AG09309 (cell line): ENCODE results near the gene SERHL2.
"Not testable (repeated sequence)": the region's sequence is repeated elsewhere in the genome, so short reads cannot be mapped to it uniquely, and the experiment has no call there.

Experiments used
- DNase-seq: peaks from one replicate; pipeline ENCODE4 v3.0.0-alpha.2; 2010; ENCODE audit warnings: low read depth
- H3K4me3 ChIP-seq: 2 replicates; pipeline ENCODE4 v1.5.1; 2011; ENCODE audit warnings: mild to moderate bottlenecking, low read depth, low read length, moderate library complexity; ENCODE audit not compliant: control insufficient read depth
- TF ChIP-seq, protein P1 (sequence below): IDR thresholded peaks from 2 replicates; pipeline ENCODE4 v1.5.1; 2011; ENCODE audit warnings: mild to moderate bottlenecking, low read depth, low read length, inconsistent platforms; ENCODE audit not compliant: insufficient read depth, control insufficient read depth; ENCODE audit errors: missing control alignments

SERHL2 gene, protein sequence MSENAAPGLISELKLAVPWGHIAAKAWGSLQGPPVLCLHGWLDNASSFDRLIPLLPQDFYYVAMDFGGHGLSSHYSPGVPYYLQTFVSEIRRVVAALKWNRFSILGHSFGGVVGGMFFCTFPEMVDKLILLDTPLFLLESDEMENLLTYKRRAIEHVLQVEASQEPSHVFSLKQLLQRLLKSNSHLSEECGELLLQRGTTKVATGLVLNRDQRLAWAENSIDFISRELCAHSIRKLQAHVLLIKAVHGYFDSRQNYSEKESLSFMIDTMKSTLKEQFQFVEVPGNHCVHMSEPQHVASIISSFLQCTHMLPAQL

DNA sequence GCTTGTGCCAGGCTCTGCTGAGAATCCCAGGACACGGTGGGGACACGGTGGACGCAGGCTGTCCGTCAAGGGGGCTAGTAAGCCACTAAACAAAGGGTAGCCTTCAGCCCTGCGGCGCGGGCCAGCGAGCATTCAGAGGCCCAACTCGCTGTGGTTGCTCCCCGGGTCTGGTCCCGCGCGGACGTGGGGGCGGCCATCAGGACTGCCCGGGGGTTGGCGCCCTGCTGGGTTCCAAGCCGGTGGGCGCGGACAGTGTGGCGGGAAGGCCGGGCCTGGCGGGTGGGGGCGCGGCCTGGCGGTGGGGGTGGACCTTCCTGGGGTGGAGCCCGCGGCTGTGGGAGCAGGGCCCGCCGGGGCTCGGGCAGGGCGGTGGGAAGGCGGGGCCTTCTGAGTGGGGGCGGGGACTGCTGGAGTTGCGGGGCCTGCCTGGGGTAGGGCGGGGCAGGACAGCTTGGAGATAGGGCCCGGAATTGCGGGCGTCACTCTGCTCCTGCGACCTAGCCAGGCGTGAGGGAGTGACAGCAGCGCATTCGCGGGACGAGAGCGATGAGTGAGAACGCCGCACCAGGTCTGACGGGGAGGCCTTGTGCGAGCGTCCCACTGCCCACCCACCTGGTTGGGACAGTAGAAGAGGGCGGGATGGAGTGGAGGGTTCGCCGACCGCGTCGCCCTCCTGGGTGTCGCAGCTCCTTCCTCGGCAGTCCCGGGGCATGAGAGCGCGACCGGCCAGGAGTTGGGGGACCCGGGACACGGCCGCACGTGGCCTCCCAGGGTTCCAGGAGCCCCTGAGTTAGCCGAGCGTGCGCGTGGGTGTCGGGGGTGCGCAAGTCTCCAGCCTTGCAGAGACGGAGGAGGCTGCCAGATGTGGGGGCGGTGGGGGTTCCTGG is at the start of gene SERHL2:
SERHL2 (plus strand) TSS at position 482 of the 887 bp plus-strand sequence; CDS start at position 547, 65 bp downstream.
- peak; percentile 8 for DNase-seq
- TF ChIP-seq, protein P1, sequence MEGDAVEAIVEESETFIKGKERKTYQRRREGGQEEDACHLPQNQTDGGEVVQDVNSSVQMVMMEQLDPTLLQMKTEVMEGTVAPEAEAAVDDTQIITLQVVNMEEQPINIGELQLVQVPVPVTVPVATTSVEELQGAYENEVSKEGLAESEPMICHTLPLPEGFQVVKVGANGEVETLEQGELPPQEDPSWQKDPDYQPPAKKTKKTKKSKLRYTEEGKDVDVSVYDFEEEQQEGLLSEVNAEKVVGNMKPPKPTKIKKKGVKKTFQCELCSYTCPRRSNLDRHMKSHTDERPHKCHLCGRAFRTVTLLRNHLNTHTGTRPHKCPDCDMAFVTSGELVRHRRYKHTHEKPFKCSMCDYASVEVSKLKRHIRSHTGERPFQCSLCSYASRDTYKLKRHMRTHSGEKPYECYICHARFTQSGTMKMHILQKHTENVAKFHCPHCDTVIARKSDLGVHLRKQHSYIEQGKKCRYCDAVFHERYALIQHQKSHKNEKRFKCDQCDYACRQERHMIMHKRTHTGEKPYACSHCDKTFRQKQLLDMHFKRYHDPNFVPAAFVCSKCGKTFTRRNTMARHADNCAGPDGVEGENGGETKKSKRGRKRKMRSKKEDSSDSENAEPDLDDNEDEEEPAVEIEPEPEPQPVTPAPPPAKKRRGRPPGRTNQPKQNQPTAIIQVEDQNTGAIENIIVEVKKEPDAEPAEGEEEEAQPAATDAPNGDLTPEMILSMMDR: no peak
- peak within 1 kb of the TSS; percentile 69 for H3K4me3 ChIP-seq

DNA sequence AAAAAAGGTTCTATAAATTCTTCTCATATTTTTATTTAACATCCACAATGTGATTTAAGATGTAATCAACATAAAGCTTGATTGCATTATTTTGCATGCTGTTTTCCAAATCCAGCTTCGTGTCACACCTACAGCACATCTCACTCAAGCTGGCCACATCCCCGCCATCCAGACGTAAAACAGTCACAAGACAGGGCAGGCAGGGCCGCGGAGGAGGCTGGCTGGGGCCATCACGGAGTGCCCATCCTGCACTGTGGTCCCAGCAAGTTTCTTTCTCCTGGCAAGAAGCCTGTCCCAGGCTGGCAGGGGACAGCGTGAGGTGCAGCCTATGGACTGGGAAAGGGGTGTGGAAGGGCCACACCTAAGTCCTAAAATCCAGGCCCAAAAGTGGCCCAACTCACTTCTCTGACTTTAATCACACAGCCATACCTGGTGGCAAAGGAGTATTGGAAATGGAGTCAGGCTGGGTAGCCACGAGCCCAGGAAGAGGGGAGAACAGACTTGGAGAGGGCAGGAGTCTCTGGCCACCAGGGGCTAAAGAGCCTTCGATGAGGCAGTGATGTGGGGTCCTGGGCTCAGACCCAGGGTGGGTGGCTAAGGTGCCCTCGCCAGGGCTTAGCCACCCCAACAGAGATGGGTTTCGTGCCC is 45.3 kb upstream of the SERHL2 start:
- not testable (repeated sequence) for H3K4me3 ChIP-seq, DNase-seq

DNA sequence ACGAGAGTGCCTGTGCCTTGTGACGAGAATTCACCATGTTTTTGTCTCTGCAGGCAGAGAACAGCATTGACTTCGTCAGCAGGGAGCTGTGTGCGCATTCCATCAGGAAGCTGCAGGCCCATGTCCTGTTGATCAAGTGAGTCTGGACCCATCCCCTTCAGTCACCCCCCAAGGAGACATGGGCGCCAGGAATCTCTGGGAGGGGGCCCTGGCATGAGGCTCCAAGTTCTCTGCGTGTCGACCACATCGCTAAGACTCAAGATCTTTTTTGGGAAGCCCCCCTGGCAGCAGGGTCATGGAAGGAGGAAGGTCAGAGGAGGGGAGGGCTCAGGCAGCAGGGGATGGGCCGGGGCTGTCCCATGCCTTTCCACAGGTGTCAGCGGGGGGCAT is 44.8 kb upstream of the SERHL2 start:
- not testable (repeated sequence) for H3K4me3 ChIP-seq, DNase-seq

DNA sequence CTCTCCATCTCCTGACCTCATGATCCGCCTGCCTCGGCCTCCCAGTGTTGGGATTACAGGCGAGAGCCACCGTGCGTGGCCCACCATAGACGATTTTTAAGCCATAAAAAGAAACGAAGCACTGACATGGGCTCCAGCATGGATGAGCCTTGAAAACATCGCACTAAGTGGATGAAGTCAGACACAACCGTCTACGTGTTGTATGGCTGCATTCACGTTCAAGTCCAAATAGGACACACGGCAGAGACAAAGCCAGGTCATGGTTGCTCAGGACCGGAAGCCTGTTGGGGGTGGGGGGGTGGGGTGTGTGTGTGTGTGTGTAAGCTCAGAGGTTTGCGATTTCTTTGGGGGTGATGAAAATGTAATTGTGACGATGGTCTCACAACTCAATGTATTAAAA is 44.2 kb upstream of the SERHL2 start:
- no peak overlapping the region for H3K4me3 ChIP-seq
- no peak for DNase-seq
- TF ChIP-seq, protein P1: no peak

DNA sequence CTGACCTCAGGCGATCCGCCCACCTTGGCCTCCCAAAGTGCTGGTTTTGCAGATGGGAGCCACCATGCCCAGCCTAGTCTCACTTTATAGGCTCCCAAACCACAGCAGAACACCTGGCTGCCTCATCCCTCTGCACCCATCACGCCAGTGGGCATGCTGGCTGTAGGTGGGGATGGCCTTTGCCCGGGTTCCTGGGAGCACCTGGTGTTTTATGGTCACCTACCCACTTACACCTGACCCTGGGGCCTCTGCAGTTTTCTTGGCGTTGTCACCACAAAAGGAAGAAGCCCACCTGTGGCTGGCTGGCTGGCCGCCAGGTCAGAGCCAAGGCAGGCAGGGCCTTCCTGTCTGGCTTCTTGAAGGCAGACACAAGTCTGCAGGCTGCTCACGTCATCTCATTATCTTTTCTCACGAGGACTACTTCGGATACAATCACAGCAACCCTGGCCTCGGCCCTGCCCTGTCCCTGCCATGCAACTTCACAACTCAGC is 42.3 kb upstream of the SERHL2 start:
- DNase-seq: no peak
- TF ChIP-seq, protein P1: no peak
- no peak overlapping the region for H3K4me3 ChIP-seq

DNA sequence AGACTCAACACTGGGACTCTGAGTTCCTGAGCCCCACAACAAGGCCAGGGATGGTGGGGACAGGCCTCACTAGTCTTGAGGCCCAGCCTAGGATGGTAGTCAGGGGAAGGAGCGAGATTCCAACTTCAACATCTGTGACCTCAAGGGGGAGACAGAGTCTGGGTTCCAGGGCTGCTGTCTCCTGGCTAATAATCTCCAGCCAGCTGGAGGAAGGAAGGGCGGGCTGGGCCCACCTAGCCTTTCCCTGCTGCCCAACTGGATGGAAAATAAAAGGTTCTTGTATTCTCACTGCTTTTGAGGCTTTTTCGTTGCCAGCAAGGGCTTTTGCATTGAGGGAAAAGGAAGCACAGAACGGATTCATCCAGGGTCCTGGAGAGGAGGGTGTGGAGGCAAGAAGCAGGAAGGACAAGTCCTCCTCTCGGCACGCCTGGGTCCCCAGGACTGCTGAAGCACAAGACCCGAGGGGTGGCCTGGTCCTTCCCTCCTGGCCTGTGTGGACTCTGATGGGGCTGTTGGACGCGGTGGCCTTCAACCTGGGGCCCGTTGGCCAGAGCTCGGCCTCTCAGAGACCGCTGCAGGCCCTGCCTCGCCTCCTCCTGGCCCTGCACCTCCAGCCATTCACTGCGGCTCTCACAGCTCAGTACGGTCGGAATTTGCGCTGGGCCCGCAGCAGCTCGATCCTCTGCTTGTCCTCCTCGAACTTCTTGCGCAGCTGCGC is 41.3 kb upstream of the SERHL2 start:
- not testable (repeated sequence) for H3K4me3 ChIP-seq, DNase-seq

DNA sequence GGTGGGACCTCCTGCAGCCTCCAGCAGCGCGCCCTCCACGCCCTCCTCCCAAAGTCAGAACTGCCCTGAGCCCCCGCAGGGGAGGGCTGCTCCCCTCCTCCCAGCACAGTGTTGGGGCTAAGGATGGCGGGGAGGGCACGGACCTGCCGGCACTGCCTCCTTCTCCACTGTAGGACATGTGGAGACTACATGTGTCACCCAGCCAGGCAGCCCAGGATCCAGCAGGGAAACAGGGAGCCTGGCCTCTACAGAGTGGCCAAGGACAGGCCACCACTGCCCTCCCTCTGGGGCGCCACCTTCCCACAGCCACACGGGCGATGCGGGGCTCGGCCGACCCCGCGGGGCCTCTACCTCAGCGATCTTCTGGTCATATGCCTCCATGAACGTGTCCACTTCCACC is 39.4 kb upstream of the SERHL2 start:
- DNase-seq, H3K4me3 ChIP-seq: not testable (repeated sequence)

DNA sequence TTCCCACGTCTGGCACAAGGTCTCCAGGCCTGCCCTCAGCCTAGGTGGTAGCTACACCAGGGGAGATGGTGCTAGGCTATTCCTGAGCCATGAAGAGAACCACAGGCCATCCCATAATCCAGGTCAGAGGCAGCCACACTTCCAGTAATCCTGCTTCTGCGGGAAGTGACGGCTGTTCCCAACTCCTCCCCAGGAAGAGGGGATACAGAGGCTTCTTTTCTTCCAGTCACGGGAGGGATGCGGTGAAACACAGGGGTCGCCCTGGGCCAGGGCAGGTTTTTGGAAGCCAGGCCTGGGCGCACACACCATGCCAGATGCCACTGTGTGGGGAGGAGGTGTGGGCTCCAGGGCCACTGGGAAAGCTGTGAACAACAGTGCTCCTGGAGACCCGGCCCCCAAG is 38.5 kb upstream of the SERHL2 start:
- DNase-seq, H3K4me3 ChIP-seq: not testable (repeated sequence)

DNA sequence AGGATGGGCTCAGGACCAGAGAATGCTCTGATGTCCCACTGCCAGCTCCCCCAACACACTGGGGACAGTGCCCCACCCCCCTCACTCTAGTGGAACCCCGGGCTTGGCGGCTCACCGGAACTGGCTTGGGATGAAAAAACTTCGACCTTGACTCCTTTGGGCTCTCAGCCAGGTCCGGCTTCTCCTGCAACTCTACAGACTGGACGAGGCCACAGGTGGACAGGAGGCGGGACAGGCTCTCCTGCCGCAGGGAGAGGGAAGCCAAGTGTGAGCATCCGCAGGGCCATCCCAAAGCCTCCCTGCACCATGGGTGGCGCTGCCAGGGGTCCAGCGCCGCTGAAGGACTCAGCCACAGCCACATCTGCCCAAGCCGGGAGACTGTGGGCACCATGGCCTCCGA is 37.9 kb upstream of the SERHL2 start:
- TF ChIP-seq, protein P1: no peak
- no peak for DNase-seq
- H3K4me3 ChIP-seq: no peak overlapping the region

DNA sequence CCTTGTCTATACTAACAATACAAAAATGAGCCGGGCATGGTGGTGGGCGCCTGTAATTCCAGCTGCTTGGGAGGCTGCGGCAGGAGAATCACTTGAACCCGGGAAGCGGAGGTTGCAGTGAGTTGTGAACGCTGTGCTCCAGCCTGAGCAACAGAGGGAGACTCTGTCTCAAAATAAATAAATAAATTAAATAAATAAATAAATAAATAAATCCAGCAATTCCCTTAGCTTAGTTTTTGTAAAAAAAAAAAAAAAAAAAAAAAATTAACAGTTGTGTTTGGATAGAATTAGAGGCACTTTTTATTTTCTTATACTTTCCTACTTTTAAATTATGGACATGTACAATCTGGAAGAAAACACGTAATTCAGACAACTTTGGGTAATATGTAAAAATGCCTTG is 36.7 kb upstream of the SERHL2 start:
- DNase-seq, H3K4me3 ChIP-seq: not testable (repeated sequence)

DNA sequence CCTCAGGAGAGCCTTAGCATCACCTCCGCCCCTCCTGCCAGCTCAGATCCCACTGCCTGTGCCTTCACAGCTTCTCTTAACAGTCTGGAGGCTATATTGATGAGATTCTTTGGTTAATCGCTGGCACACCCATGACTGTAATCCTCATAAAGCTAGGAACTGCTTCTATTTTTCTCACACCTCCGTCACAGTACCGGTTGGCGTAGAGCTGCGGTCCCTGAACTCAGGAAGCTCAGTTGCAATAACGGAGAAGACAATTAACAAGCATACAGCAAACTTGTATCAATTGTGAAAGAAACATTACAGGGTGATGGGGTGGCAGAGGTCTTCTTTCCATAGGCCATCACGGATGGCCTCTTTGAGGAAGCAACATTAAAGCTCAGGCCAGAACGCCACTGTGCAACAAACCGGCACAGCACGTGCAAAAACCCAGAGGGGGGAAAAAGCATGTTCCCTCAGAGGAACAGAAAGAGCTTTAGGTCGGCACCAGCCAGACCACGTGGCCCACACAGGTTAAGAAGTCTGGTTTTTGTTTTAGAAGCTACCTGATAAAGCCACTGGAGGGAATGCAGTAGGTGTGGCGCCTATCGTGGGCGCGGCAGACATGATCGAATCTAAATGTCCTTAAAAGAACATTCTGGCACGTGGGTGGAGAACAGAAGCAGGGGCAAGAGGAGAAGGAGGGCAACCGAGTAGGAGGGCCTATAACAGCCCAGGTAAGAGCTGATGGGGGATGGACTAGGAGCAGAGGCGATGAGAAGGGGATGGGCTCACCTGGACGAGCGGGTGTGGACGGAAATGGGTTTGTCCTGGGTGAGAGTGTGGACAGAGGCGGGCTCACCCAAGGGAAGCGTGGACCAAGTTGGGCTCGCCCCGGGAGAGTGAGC is 34.9 kb upstream of the SERHL2 start:
- H3K4me3 ChIP-seq: peak overlapping the region; percentile 71
- not testable (repeated sequence) for DNase-seq
